ENCODE data around the gene MDH1.
"Not testable (repeated sequence)": the region's sequence is repeated elsewhere in the genome, so short reads cannot be mapped to it uniquely, and the experiment has no call there.

MDH1 gene

DNA sequence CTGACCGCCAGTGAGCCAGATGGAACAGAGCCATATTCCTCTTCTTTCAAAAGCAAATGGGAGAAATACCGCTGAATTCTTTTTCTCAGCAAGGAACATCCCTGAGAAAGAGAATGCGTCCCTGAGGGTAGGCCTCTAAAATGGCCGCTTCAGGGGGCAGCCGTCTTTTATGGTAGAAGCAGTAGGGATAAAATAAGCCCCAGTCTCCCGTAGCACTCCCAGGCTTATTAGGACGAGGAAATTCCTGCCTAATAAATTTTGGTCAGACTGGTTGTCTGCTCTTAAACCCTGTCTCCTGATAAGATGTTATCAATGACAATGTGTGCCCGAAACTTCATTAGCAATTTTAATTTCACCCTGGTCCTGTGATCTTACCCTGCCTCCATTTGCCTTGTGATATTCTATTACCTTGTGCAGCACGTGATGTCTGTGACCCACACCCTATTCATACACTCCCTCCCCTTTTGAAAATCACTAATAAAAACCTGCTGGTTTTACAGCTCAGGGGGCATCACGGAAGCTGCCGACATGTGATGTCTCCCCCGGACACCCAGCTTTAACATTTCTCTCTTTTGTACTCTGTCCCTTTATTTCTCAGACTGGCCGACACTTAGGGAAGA lies 14.9 kb upstream of the MDH1 start:
- H3K9ac ChIP-seq (ENCODE audit: low read depth, low read length); H3K36me3 ChIP-seq (ENCODE audit: insufficient read depth, low read length); H3K4me1 ChIP-seq (ENCODE audit: insufficient read depth, low read length); H3K9me3 ChIP-seq (ENCODE audit: control insufficient read depth, insufficient read depth, low read length): not testable (repeated sequence)

DNA sequence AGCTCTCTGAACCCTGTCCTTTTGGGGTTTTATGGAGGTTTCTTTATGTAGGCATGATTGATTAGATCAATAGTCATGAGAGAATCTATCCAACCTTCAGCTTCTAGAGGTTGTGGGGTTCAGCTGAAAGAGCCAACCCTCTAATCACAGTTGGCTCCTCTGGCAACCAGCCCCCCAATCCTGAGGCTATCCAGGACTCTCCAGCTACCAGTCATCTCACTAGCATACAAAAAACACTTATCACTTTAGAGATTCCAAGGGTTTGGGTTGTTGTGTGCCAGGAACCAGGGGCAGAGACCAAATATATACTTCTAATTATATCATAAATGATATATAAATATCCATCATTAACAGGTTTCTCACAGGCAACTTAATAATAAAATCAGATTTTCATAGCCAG lies 12.2 kb upstream of the MDH1 start:
- no peaks in the 10 kb centered on the region for H3K36me3 ChIP-seq (ENCODE audit: insufficient read depth, low read length)
- H3K9me3 ChIP-seq (ENCODE audit: control insufficient read depth, insufficient read depth, low read length), result no peaks in the 10 kb centered on the region; the same call in 1 of the 2 replicates
- H3K4me1 ChIP-seq (ENCODE audit: insufficient read depth, low read length), result peaks cover 4% of the 10 kb centered on the region; the same call in 1 of the 2 replicates
- no peak overlapping the region for H3K9ac ChIP-seq (ENCODE audit: low read depth, low read length)

DNA sequence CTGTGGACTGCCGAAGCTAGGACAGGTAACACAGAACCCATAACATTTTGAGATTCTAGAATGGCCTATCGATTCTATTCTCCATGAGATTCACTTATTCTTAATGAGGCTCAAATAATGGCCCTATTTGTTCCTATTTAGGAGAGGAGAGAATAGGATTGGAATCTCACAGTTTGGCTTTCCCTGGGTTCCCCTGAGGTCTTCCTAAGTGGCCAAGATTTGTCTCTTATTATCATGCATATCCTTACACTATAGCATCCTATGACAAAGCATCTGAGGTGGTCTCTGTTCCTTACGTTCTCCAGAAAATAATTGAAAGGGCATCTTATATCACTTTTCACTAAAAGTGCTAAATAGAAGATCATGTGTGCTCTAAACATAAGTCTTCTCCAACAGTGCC lies 10.0 kb upstream of the MDH1 start:
- Histone ChIP-seq H3K36me3 (ENCODE audit: insufficient read depth, low read length) (no peaks in the 10 kb centered on the region), H3K9ac (ENCODE audit: low read depth, low read length) (no peak overlapping the region), H3K9me3 (ENCODE audit: control insufficient read depth, insufficient read depth, low read length) (no peaks in the 10 kb centered on the region), H3K4me1 (ENCODE audit: insufficient read depth, low read length) (peaks cover 4% of the 10 kb centered on the region; the same call in 1 of the 2 replicates)

DNA sequence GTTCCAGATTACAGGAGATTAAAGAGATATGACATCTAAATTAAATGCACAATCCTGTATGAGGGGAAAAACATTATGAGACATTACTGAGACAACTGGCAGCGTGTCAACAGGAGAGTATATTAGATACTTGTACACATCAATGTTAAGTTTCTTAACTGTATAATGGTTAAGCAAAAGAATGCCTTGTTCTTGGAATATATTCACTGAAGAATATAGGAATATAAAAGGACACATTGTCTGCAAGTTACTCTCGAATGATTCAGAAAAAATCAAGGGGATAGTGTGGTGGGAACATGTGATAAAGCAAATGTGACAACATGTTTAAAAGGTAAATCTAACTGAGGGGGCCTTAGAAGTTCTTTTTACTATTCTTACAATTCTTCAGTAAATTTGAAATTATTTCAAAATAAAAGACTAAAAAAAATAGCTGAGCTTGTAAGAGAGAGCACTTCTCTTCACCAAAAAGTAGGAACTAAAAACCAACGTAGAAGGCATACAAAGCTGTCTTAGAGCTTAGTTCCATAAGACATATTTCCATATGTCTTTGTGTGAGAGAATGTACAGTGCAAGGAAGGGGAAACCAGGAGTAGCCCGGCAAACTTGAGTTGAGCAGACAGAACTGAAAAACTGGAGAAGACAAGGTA lies 8.0 kb upstream of the MDH1 start:
- Histone ChIP-seq H3K4me1 (ENCODE audit: insufficient read depth, low read length) (peaks cover 4% of the 10 kb centered on the region; the same call in 1 of the 2 replicates), H3K36me3 (ENCODE audit: insufficient read depth, low read length) (no peaks in the 10 kb centered on the region), H3K9ac (ENCODE audit: low read depth, low read length) (no peak overlapping the region), H3K9me3 (ENCODE audit: control insufficient read depth, insufficient read depth, low read length) (no peaks in the 10 kb centered on the region)

DNA sequence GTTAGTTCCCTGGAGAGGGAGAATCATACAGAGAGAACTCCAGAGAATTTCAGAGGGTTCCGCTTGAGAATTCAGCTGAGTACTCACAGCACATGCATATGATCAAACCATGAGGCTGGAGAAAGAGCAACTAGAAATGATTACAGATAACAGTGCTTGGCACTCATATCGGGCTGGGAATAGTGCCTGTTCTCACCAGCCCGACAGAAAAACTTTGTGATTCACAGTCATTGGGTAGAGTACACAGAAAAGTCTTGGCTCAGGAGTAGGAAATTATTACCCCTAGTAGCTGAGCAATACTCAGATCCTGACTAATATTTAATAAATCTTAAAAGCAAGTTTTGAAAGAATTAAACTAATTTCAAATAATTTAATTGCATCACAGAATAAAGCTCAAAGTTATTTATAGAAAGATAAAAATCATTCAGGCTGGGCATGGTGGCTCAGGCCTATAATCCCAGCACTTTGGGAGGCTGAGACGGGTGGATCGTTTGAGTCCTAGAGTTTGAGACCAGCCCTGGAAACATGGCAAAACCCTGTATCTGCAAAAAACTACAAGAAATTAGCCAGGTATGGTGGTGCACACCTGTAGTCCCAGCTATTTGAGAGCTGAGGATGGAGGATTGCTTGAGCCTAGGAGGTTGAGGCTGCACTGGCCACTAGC lies 7.3 kb upstream of the MDH1 start:
- Histone ChIP-seq H3K36me3 (ENCODE audit: insufficient read depth, low read length) (no peaks in the 10 kb centered on the region), H3K9me3 (ENCODE audit: control insufficient read depth, insufficient read depth, low read length) (no peaks in the 10 kb centered on the region), H3K9ac (ENCODE audit: low read depth, low read length) (no peak overlapping the region), H3K4me1 (ENCODE audit: insufficient read depth, low read length) (peaks cover 4% of the 10 kb centered on the region; the same call in 1 of the 2 replicates)

DNA sequence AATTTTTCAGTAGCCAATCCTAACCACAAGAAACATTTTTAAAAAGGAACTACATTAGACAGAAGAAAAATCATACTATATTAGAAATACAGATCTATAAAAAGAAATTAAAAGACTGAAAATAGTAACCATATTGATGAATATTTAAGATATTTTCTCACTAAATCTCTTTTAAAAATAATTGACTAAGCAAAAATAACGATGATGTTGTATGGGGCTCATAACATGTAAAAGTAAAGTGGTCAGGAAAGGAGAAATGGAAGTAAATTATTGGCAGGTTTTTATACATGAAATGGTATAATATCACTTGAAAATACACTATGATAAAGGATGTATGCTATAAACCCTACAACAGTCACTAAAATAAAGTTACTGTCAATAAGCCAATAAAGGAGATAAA lies 5.9 kb upstream of the MDH1 start:
- Histone ChIP-seq H3K9ac (ENCODE audit: low read depth, low read length) (no peak overlapping the region), H3K4me1 (ENCODE audit: insufficient read depth, low read length) (peaks cover 4% of the 10 kb centered on the region; the same call in 1 of the 2 replicates), H3K36me3 (ENCODE audit: insufficient read depth, low read length) (no peaks in the 10 kb centered on the region), H3K9me3 (ENCODE audit: control insufficient read depth, insufficient read depth, low read length) (no peaks in the 10 kb centered on the region)

DNA sequence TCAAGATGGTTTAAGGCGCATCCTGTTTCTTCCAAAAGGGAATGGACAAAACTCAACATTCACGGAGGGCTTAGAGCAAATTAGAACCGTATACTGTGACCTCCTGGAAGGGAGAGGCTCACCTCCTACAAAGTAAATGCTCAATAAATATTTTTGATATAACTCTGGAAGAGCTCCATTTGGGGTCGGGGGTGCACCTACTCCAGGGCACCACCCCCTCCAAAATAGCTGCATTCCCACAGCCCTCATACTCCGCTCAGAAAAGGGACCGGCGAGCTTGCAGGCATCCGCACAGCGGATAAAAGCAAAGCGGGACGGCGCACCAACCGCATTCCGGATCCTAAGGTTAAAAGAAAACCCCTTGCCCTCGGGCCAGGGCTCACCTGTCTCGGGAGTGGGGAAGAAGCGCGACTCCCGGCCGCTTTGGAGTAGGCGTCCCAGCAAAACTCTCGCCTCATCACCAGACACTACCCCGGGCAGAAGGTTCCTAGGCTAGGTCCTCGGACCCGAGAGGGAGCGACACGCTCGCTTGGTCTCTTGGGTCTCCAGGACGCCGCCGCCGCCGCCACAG lies 864 bp upstream of the MDH1 start:
- no peaks in the 10 kb centered on the region; the same call in 1 of the 2 replicates for H3K36me3 ChIP-seq (ENCODE audit: insufficient read depth, low read length)
- H3K9ac ChIP-seq (ENCODE audit: low read depth, low read length), result peak overlapping the region; percentile 57
- H3K4me1 ChIP-seq (ENCODE audit: insufficient read depth, low read length), result peaks cover 11% of the 10 kb centered on the region; the same call in 1 of the 2 replicates
- no peaks in the 10 kb centered on the region for H3K9me3 ChIP-seq (ENCODE audit: control insufficient read depth, insufficient read depth, low read length)

DNA sequence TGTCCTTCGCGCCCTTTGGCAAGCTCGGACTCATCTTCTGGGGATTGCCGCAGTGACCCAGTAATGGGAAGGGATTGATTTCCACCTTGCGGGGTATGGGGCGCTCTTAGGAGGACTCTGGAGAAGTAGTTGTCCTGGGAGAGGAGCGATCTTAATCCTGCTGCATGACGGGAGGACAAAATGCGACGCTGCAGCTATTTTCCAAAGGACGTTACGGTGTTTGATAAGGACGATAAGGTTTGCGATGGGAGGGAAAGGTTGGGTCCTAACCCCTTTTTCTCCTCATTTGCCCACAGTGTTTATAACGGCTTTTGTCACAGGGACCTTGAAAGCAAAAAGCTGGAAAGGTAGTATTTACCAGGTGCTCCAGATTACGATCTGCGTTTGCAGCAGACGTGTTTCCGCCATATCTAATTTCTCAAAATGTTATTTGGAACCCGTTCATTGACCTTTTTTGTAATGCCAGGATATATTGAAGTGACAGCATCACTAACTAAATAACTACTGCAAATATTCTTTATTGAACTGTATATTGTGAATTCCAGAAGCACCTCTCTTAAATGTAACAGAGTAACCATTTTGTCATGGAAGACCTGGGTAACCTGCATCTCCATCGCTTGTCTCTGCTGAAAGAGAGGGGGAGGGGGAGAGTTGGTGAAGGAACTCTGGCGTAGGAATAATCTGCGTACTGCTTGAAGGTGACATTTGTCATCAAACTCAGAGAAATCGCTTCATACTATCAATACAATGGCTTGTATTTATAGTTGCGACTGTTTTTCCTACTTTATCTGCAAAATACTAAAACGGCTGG lies 590 bp downstream of the MDH1 start:
- Histone ChIP-seq H3K9ac (ENCODE audit: low read depth, low read length) (peak overlapping the region; percentile 84), H3K9me3 (ENCODE audit: control insufficient read depth, insufficient read depth, low read length) (no peaks in the 10 kb centered on the region), H3K4me1 (ENCODE audit: insufficient read depth, low read length) (peaks cover 11% of the 10 kb centered on the region; the same call in 1 of the 2 replicates), H3K36me3 (ENCODE audit: insufficient read depth, low read length) (peaks cover 3% of the 10 kb centered on the region; the same call in 1 of the 2 replicates)

DNA sequence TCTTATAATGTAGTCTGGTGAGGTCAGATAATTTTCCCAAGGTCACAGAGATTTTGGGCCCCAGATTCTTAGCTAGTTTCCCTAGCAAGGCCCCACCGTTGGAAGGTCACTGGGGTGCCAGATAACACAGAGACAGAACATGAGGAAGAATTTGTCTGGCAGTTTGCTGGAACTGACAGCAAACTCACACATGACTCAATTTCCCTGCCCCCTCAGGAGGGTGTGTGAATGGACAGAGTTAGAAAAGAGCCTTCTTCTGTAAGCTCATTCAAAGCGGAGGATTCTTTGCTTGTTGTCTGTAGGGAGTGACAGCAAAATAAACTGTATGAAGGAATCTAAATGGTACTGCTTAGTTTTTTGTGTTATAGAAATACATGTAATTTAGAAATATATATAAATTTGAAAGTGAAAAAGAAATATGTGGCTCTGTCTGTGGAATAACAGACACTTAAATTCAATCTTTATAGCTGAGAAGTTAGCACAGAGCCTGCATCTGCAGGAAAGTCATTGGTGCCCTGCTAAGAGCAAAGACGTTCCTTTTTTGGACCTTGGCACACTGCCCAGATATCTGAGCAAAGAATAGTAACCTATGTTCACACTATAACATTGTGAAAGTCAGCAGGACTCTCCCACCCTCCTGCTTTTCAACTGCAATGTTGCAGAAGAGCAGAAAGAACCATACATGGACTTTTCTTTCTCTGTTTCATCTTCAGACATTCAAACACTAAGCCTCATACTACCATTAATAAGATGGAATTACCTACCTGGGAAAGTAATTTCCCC lies 2.1 kb downstream of the MDH1 start:
- peaks cover 11% of the 10 kb centered on the region; the same call in 1 of the 2 replicates for H3K4me1 ChIP-seq (ENCODE audit: insufficient read depth, low read length)
- H3K9me3 ChIP-seq (ENCODE audit: control insufficient read depth, insufficient read depth, low read length), result no peaks in the 10 kb centered on the region
- H3K9ac ChIP-seq (ENCODE audit: low read depth, low read length), result no peak overlapping the region
- H3K36me3 ChIP-seq (ENCODE audit: insufficient read depth, low read length), result peaks cover 11% of the 10 kb centered on the region; the same call in 1 of the 2 replicates

DNA sequence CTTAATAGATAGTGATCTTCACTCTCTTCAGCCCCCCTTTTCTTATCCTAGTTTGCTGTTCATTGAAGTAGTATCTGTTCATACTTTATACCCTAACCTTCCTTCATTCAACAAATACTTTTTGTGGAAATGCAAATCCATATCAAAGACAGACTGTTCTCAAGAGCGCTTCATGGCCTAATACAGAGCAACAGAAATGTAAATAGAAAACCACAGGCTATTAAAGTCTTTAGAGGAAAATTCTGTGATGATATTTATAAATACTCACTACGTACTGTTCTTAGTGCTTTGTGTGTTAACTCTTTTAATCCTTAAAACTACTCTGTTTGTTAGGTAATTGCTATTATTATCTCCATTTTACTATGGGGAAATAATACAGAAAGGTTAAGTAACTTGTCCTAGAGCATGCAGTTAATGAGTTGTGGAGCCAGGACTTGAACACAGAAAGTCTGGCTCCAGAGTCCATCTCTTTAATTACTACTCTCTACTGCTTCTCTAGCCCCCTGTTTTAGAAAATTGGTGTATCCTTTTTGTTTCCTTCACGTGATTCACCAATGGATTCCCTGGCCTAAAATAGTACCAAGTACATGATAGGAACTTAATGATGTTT lies 2.9 kb downstream of the MDH1 start:
- no peak overlapping the region for H3K9ac ChIP-seq (ENCODE audit: low read depth, low read length)
- H3K4me1 ChIP-seq (ENCODE audit: insufficient read depth, low read length), result peaks cover 11% of the 10 kb centered on the region; the same call in 1 of the 2 replicates
- H3K9me3 ChIP-seq (ENCODE audit: control insufficient read depth, insufficient read depth, low read length), result no peaks in the 10 kb centered on the region
- peaks cover 16% of the 10 kb centered on the region; the same call in 1 of the 2 replicates for H3K36me3 ChIP-seq (ENCODE audit: insufficient read depth, low read length)

DNA sequence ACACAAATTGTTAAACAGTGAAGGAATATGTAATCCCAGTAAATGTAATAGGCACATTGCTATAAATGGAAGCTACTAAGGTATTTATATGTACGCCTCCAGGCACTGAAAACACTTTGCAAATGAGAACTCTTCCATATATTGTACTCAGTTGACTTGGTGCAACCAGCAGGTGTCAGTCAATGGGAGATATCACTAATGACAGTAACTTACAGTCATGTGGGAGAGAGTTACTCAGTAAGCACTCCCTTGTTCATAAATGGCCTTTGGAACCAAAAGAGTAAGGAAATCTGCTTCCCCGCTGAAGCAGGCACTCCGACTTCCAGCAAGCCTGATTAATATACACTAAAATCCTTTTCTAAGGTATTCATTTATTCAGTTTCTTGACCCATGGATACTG lies 5.9 kb downstream of the MDH1 start:
- Histone ChIP-seq H3K4me1 (ENCODE audit: insufficient read depth, low read length) (peaks cover 11% of the 10 kb centered on the region; the same call in 1 of the 2 replicates), H3K36me3 (ENCODE audit: insufficient read depth, low read length) (peaks cover 22% of the 10 kb centered on the region; the same call in 1 of the 2 replicates)

DNA sequence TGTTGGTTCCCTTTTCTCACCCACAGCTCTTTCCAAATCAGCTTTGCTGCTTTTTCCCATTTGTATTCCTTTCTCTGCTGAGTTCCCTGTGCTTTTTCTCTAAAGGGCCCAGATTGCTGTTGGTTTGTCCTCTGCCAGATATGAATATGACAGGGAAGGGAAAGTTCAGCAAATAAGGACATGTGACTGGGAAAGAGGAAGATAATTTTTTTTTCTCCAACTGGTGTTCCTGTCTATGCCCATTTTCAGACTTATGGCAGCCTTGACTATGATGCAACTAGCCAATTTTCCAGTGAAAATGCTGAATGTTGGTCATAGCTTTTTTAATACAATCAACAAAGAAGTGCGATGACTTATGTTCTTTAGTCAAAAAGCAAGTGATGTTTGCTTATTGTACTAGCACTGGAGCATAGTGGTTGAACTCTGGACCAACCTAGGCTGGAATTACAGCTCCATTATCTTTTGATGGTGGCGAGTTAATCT lies 7.7 kb downstream of the MDH1 start:
- no peaks in the 10 kb centered on the region for H3K4me1 ChIP-seq (ENCODE audit: insufficient read depth, low read length)
- H3K9me3 ChIP-seq (ENCODE audit: control insufficient read depth, insufficient read depth, low read length), result no peaks in the 10 kb centered on the region
- no peak overlapping the region for H3K9ac ChIP-seq (ENCODE audit: low read depth, low read length)
- H3K36me3 ChIP-seq (ENCODE audit: insufficient read depth, low read length), result peaks cover 36% of the 10 kb centered on the region

More for the DNA sequence above, 5.9 kb downstream of the MDH1 start:
- Histone ChIP-seq H3K9ac (ENCODE audit: low read depth, low read length) (no peak overlapping the region), H3K9me3 (ENCODE audit: control insufficient read depth, insufficient read depth, low read length) (no peaks in the 10 kb centered on the region)

DNA sequence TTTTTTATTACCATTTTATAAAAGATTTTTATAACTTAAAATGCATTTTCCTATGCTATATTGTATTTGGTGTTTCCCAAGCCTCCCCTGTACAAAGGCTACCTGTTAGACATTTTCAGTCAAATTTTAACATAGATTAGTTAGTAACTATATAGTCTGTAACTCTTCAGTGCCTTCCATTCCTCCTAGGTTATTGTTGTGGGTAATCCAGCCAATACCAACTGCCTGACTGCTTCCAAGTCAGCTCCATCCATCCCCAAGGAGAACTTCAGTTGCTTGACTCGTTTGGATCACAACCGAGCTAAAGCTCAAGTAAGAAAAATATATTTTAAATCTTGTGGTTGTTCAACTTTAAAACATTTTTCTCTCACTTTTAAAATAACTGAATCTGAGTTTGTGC lies 10.2 kb downstream of the MDH1 start:
- Histone ChIP-seq H3K9ac (ENCODE audit: low read depth, low read length) (no peak overlapping the region), H3K9me3 (ENCODE audit: control insufficient read depth, insufficient read depth, low read length) (no peaks in the 10 kb centered on the region), H3K4me1 (ENCODE audit: insufficient read depth, low read length) (no peaks in the 10 kb centered on the region), H3K36me3 (ENCODE audit: insufficient read depth, low read length) (peaks cover 35% of the 10 kb centered on the region)
